COLO829 (cell line): Measurements from ENCODE around the gene IRX4.

Experiments used
- DNase-seq: peaks from one replicate; pipeline ENCODE4 v3.0.0; 2012; ENCODE audit warnings: low spot score

Gene IRX4

DNA sequence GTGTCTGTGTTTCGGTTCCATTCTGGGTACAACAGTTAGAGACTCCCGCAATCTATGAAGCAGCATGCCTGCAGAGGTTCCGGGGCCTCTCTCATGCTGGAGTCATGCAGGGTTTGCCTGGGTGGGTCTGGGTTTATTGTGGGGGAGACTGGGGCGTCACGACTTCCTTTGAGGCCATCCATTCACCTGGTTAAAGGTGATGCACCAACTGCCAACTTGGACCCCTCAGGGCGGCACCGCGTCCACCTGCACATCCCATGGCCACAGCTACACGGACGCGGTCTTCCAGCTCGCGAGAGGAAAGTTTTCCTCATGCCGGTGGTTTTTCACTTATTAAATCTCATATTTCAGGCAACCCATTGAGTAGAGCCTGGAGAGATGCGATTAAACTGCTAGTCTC lies 30.9 kb upstream of the IRX4 start:
- no peak for DNase-seq

DNA sequence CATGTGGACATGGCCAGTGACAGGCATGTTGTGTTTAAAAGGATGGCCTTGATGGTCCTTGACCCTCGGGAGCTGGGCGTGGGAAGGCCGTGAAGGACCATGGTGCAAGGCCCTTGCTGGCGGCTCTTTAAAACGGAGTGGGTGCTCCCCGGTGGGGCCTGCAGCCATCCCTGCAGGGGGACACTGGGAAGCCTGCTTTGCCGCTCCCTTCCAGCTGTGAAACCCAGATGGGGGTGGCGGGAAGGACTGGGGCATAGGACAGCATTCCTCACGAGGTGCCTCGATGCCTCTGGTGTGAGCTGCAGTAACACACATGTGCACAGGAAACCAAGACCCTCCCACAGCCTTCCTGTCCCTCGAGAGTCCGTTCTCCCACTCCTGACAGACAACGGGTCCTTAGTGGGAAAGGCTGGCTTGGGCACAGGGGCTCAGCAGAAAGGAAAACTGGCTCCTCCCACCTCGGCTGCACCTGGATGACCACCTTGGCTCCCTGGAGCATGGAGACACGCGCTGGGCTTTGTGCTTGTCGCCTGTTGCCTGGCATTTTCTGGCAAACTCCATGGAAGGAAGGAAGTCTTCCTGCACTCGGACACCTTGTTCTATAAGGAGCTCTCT lies 30.3 kb upstream of the IRX4 start:
- DNase-seq: no peak

DNA sequence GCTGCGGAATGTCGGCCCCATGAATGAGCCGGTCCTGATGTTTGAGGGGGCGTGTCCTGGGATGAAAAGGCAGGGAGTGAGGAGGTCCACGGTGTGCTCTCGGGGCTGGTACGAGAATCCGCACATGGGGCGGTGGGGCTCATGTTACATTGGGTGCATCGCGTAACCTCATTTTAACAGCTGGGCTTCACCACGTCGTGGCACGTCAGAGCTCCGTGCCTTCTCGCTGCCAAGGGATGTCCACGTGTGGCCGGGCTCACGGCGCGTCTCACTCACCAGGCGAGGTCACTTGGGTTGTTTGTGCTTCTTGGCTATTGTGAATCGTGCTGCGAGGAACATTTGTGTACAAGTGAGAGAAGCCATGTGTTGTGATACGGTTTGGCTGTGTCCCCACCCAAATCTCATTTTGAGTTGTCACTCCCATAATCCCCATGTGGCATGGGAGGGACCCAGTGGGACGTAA lies 29.1 kb upstream of the IRX4 start:
- DNase-seq: no peak

DNA sequence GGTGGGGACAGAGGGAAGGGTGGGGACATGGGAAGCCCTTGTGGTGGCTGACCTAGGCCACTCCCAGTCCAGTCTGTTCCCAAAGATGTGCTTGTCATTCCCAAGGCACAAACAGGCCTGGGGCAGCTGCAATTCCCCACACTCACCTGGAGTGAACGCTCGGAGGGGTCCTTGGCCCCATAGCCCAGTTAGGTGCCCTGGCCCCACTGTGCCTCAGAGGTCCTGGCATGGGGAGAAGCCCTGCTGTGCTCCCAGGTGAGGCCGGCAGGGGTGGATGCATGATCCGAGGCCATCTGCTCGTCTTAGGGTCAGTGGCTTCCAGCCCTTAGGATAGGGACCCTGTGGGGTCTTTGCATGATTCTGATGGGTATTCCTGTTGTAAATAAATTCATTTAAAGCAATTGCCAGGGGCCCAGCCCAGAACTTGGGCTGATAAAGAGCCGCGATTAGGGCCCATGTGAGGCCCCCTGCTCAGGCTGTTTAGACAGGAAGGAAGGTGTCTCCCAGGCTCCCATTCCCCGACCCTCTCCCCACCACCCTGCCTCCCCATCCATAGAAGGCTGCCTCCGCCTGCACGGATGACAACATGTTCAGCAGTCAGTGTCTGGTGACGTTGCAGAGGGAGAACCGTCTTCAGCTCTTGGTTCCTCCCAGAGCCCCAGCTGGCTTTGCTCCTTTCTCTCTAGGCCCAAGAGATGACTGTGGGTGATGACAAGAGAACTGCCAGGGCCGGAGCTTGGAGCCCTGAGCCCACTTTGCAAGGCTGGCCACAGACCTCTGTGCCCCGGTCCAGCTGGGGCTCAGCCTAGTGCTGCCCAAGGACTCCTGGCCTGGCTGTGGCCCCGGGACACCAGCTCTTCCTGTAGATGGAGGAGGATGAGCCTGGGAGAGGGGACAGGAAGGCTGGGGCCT lies 28.4 kb upstream of the IRX4 start:
- DNase-seq: no peak

DNA sequence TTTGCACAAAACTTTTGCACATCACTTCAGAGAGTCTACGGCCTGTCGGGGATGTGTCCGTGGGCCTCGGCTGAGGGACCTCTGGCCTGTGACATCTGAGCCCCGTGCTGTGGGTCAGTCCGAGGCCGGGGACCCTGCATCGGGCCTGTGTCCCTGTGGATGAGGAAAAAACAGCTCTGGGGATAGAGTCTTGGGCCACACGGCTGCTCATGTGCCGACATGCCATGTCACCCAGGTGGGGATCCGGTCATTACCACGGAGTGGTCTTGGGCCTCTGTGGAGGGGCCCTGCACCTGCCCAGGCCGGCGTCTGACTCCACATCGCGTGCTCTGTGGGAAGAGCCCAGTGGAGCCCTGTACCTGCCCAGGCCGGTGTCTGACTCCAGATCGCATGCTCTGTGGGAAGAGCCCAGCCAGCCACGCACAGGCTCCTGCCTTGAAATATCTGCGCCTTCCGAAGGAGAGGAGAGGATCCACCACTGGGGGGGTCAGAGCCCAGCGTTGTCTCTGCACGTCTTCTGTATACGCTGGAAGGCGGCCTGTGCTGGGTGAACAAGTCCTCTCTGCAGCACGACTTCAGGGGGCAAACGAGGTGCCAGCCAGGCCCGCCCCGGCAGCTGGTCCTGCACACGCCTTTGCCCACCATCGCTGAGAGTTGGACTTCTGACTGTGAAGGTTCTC lies 27.5 kb upstream of the IRX4 start:
- DNase-seq: no peak

DNA sequence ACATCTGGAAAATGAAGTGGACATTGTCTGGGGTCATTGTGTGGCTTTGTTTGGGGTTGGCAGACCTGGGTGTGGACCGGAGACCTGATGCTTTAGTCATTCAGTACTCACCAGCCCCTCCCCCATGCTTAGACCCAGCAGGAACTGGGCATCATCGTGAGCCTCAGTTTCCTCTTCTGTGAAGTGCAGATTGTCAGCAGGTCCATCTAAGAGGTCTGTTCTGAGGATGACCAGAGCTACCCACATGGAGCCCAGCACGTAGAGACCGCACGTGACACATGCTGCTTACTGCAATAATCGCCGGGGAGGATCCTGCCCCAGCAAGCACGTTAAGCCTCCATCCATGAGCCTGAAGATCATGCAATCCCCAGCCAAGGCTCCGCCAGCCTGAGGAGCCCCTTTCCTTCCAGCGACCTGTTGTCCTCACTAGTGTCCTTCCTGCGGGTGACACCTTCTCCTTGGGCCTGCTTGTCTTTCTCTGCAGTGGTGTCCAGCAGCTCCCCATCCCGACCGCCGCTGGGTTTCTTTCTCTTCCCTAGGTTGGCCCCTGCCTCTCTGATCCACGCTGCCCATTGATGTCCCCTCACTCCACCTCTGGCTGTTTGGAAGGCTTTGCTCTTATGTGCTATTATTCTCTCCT lies 26.7 kb upstream of the IRX4 start:
- no peak for DNase-seq

DNA sequence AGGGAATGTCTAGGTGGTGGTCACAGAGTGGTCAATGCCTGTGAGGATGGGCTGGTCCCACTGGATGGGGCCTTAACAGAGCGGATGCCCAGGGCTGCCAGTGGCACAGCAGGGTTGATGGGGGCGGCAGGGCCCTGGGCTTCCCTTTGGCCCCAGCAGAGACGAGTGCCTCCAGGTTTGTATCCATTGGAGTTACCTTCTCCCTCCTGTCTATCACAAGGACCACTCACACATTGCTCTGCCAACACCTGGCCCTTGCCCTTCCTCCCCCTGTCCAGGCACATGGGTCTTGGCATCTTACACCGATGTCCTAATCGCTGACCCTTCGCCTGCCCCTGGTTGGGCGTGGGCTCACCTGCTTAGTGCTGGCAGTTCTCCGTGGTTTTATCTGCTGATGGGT lies 26.2 kb upstream of the IRX4 start:
- no peak for DNase-seq

DNA sequence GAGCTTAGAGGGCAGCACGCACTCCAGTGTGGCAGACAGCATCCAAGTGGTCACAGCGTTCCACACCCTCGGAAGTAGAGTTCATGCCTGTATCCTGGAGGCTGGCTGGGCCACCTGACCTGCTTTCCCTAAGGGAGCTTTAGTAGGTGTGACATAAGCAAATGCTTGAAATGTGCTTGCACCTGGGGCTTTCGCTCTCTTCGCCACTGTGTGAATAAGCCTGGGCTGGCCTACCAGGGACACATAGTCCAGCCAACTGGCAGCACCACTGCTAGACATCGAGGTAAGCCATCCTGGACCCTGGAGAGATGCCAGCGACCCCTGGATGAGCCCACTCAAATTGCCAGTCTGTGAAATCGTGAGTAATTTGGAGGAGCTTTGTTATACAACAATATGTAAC lies 24.9 kb upstream of the IRX4 start:
- no peak for DNase-seq

DNA sequence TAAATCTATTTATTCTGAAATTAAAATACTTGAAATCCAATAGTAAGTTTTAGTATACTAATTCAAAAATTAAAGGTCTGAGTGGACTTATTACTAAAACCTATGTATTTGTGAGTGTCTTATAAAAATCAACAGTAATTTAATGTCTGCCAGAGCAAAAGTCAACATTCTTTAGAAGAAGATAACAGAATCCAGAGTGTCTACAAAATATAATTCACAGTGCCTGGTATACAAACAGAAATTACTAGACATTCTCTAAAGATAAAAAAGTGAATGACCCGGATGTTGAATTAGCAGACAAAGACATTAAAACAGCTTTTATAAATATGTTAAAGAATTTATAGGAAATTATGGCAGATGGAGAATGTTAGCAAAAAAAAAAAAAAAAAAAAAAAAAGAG lies 22.4 kb upstream of the IRX4 start:
- DNase-seq: no peak

DNA sequence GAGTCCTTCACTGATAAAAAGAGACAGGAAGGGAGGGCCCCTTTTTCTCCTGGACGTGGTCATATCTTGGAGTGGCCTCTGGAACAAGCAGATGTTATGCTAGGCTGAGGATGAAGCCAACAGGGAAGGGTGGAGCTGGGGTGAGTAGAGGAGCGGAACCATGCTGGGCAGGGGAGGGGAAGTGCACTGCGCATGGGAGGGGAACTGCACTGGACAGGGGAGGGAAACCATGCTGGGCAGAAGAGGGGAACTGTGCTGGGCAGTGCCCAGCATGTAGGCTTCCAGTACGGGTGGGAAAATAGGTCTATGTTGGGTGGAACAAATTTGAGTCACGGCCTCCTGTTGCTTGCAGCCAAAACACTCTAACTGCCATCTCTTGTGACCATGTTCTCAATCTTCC lies 19.3 kb upstream of the IRX4 start:
- DNase-seq: no peak

DNA sequence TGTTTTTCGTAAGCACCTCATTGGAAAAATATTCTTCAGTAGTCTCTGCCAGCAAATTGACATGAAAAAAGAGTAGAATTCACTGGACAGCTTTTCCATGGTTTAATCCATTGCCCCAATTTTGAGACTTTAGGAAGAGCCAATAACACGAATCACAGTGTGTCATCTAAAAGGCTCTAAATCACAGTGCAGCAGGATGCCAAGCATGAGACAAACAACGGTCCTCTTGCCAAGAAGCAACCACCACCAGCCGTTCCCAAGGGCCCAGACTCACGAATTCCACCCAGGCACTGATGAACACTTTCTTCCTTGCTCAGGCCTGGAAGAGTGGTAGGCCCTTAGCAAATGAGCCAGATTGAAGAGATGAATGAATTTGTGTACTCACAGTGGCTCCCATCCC lies 18.3 kb upstream of the IRX4 start:
- DNase-seq: no peak

DNA sequence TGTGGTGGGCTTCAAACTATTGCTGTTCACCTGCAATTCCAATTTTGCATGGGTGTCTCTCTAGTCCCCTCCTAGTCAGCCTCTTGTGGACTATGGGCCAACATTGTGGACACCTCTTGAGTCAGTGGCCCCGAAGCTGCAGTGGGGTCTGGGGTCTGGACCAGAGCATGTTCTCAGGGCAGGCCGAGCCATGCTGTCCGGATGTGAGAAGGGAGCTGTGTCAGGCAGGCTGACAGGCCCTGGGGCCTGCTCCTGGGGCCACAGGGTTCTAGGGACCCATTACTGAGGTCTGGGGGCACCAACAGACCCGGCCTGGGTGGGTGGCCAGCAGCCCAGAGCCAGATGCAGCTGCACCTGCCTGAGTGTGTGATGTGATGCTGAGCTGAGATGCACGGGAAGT lies 16.5 kb upstream of the IRX4 start:
- no peak for DNase-seq

DNA sequence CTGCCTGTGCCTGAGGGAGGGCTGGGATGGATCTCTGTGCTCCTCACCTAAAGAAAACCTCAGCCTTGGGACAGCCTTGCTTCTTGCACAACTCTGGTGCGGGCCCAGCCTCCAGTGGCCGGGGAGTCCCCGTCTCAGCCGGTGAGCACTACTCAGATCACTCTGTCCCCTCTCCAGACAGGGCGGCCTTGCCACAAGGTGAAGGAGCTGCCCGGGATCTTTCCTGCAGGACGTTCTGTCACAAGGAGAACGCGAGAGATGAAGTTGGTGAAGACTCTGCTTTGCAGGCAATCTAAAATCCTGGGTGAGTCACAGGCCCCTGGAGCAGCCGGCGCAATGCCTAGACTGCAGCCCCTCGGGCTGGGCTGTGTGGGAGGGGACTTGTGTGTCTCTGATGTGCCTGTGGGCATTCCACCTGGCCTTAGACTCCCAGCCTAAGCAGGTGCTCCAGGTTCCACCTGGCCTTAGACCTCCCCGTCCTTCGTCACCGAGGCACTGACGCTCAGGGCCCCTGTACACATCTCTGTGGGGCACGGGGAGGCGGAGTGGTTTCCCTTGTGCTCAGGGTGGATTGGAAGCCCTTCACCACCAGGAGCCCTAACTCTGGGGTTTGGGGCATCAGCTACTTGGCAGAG lies 15.2 kb upstream of the IRX4 start:
- DNase-seq: no peak

DNA sequence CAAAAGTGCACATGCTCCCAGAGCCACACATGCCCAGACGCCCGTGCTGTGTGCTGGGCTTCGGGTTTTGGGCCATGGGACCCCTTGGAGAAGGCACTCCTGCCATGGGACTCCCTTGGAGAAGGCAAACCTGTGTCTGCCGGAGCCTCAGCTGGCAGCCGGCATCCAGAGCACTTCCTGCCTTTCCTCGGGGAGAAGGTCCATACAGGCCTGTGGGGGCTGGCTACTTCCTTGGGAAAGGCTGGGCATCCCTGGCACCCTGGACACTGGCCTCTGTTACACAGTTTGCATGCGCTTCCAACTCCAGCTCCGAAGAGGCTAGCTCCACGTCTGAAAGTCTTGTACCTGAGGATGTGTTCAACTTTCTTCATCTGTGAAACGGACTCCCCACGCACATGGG lies 14.7 kb upstream of the IRX4 start:
- no peak for DNase-seq

DNA sequence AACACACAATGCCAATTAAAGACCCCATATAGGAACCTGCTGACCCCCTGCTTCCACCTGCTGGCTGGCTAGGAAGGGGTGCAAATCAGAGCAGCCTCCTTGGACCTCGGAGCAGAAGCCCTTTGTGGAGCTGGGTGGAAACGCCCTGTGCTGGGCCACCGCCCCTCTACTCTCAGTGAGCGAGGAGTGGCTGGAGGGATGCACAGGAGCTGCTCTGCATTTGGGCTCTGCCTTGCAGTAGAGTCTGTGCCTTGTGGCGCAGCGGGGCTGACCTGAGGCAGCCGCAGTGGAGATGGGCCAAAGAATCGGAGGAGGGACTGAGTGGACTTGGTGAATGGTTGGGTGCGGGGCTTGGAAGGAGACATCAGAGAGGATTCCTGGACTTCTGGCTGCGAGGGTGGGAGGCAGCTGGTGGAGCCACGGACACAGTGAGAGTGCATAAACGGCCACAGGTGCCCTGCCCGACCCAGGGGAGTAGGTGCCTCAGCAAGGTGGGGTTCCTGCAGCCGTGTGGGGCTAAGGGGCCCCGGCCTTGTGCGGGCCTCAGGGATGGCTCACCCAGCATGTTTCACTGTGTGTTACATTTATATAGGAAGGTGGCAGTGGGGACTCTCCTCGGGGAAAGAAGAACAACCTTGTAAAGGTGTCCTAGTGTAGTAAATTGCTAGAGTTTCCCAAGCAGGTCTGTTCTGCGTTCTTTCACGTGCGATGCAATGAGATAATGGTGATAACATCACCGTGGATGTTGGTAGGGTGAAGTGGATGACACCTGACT lies 14.1 kb upstream of the IRX4 start:
- no peak for DNase-seq

DNA sequence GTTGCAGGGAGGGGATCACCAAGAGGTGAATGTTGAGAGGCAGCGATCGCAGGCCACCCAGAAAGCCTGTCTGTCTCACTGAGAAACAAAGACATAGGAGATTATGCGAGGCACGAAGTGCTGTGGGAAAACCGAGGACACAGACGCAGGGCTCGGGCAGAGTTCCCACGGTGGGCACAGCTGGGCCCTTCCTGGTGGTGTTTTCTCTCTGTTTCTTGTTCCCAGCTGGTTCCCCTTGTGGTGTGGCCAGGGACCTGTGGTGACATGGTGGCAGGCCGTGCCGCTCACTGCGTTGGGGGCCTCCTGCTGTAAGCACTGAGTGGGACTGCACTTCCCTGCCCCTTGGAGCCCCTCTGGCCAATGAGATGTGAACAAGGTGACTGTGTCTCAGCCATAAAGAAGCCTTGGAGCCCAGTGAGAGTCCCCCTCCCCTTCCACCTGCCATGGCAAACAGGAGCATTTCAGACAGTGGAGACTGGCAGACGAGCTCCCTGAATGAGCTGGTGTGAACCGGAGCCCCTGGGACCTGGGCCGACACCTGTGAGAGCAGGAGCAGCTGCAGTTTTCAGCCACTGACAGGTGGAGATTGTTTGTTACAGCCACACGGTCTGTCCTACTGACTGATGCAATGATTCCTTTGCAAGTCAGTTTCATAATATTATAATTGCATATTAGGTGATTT lies 13.2 kb upstream of the IRX4 start:
- DNase-seq: no peak

DNA sequence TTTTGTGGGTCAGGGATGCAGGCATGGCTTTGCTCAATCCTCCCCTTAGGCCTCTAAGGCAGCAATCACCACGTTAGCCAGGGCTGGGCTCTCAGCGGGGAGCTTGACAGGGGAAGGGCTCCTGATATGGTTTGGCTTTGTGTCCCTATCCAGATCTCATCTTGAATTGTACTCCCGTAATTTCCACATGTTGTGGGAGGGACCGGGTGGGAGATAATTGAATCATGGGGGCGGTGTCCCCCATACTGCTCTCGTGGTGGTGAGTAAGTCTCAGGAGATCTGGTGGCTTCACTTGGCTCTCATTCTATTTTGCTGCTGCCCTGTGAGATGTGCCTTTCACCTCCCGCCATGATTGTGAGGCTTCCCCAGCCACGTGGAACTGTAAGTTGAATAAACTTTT lies 11.5 kb upstream of the IRX4 start:
- DNase-seq: no peak

DNA sequence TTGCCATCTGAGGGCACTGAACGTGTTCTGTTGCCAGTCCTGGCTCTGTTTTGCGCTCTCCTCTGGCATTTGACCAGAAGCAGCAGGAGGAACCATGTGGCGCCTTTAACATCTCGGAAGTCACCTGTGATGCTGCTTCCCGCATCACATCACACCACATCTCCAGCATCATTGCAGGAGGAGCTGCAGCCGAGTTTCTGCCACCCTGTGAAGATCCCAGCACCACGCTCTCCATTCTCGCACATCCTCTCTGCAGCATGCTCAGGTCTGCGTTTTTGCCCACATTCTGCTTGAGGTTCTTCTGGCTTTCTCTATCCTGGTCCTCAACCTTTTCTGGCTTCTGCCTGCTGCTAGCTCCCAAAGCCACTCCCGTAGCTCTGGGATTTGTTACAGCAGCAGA lies 11.0 kb upstream of the IRX4 start:
- DNase-seq: no peak

DNA sequence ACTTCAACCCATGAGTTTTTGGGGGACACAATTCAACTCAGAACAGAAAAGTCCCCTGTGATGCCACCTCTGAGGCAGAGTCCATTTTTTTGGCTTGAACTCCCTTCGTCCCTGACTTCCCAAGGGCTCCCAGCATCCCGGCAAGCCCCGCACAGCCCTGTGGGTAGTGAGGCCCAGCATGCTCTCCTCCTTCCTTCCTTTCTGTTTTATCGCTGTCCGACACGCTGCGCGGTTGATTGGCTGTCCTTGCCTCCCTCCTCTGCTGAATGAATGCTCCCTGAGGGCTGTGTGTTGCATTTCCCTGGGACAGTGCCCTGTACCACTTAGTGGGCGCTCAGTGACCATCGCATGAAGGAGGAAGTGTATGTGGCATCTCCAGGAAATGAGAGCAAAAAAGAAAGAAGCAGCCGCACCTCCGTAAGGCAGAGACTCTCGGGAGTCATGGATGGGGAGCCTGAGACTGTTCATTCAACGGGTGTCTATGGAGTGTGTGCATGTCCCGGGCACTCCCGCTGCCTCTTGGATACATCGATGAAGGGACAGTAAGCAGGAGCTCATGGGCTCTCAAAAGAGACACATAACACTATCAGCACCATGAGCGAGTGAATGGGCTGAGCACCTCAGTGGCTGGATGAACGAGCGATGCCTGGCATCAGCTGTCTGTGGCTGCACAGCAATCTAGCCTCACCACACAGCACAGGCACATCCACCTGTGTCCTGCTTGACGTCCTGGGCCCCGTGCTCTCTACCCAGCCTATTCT lies 10.1 kb upstream of the IRX4 start:
- DNase-seq: no peak

DNA sequence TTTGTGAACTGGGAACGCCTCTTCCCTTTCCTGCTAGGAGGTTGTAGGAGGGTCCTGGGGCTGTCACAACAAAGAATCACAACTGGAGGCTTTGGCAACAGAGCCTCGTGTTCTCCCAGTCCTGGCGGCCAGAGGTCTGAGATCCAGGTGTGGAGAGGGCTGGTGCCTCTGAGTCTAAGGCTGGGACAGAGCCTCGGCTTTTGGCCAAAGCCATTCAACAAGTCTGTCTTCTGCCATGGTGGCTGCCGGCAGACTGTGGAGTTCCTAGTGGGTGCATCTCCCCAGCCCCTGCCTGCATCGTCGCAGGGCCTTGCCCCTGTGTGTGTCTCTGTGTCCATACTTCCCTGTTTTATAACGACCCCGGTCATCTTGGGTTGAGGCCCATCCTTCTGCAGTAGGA lies 9.5 kb upstream of the IRX4 start:
- DNase-seq: no peak
